K562 (cell line): ENCODE results near the gene GET3. TPM values are rescaled to one million over a fixed set of nuclear protein-coding genes. Genes with fewer than 3 reads are reported as not detected.
A peak's percentile ranks its signal among the peaks of the same experiment; 100 is the strongest.
"Not testable (repeated sequence)": the region's sequence is repeated elsewhere in the genome, so short reads cannot be mapped to it uniquely, and the experiment has no call there.

Experiments
- ATAC-seq: fragments of 200-7000 bp; cut with Tn5 transposase; 3 replicates; pipeline ENCODE4 v1.9.1; 2020; ENCODE audit warnings: moderate library complexity
- BruUV-seq: library from RNA; stranded (reverse); fragments of 400-500 nt; replicated peaks from 2 replicates; lab custom pipeline; 2021; lab: Mats Ljungman, UMichigan
- CTCF ChIA-PET: fragments of 300-600 bp; formaldehyde crosslinking; extraction: SDS; loops from one replicate; lab custom pipeline; 2021; ENCODE audit warnings: low intra/inter-chr PET ratio; lab: Yijun Ruan, JAX
- POLR2A ChIA-PET: fragments of 300-600, 350-650 bp; sonication (Branson Sonifier 250); formaldehyde crosslinking; extraction: SDS; loops from one replicate; lab custom pipeline; 2021; ENCODE audit warnings: antibody characterized with exemption, inconsistent platforms; lab: Yijun Ruan, JAX
- DNase-seq, 4 experiments: peaks; one replicate each; pipeline versions ENCODE4 v3.0.0 to v3.0.0-alpha.2; 2011 to 2018; ENCODE audit warnings: low spot score in 3 of 4, mixed read lengths in 3 of 4; ENCODE audit errors: extremely low read depth in 1 of 4
- FAIRE-seq: peaks from 2 replicates; lab custom pipeline; 2011; peaks lifted over from hg19 to GRCh38; lab: Jason Lieb, UNC
- H2AFZ ChIP-seq: 2 replicates; pipeline ENCODE4 v1.6.0; 2011; ENCODE audit warnings: low read depth, low read length, control low read depth, inconsistent platforms
- H3K27ac ChIP-seq: fragments of 200-600 bp; 3 replicates; pipeline ENCODE4 v1.8.0; 2011; ENCODE audit warnings: low read depth, mild to moderate bottlenecking, control low read depth, inconsistent platforms, low read length, moderate library complexity, mixed read lengths; ENCODE audit errors: extremely low read depth
- H3K27me3 ChIP-seq, 2 experiments: fragments of 300-600 bp in 1 of 2; 2 replicates in 1 of 2; 3 replicates in 1 of 2; pipeline versions ENCODE4 v1.6.0 to v1.8.0; 2011; ENCODE audit warnings: inconsistent platforms in 2 of 2, low read length in 2 of 2, mild to moderate bottlenecking in 1 of 2, mixed read lengths in 1 of 2, moderate library complexity in 1 of 2; ENCODE audit not compliant: control insufficient read depth in 2 of 2, insufficient read depth in 2 of 2
- H3K36me3 ChIP-seq: fragments of 300-600 bp; 3 replicates; pipeline ENCODE4 v1.8.0; 2011; ENCODE audit warnings: mild to moderate bottlenecking, low read length, inconsistent platforms; ENCODE audit not compliant: control insufficient read depth, insufficient read depth
- H3K4me1 ChIP-seq, 2 experiments: fragments of 200-600 bp in 1 of 2; replicated peaks in 1 of 2; 2 replicates in 1 of 2; 3 replicates in 1 of 2; pipeline versions ENCODE4 v1.5.1 to v1.8.0; 2011; ENCODE audit warnings: inconsistent platforms in 2 of 2, low read length in 2 of 2, mild to moderate bottlenecking in 1 of 2, mixed read lengths in 1 of 2, moderate library complexity in 1 of 2; ENCODE audit not compliant: control insufficient read depth in 2 of 2, insufficient read depth in 2 of 2
- H3K4me2 ChIP-seq: 2 replicates; pipeline ENCODE4 v1.6.1; 2011; ENCODE audit warnings: low read length, control low read depth, inconsistent platforms, mixed read lengths; ENCODE audit not compliant: insufficient read depth
- H3K4me3 ChIP-seq: fragments of 200-600 bp; sonication (generic), shearing (Covaris generic); 2 replicates; pipeline ENCODE4 v1.5.1; 2016; ENCODE audit warnings: control low read depth, inconsistent platforms
- H3K79me2 ChIP-seq: fragments of 200-600 bp; 3 replicates; pipeline ENCODE4 v1.8.0; 2011; ENCODE audit warnings: low read length, inconsistent platforms; ENCODE audit not compliant: control insufficient read depth, insufficient read depth
- H3K9ac ChIP-seq, 2 experiments: 2 replicates each; pipeline versions ENCODE4 v1.6.0 to v1.6.1; 2011; ENCODE audit warnings: low read depth in 2 of 2, low read length in 2 of 2, control low read depth in 1 of 2, inconsistent platforms in 1 of 2, mild to moderate bottlenecking in 1 of 2, mixed read lengths in 1 of 2; ENCODE audit not compliant: insufficient read depth in 1 of 2
- H3K9me1 ChIP-seq: one replicate; pipeline ENCODE4 v1.6.0; 2011; ENCODE audit warnings: inconsistent platforms, mild to moderate bottlenecking, low read length, moderate library complexity; ENCODE audit not compliant: control insufficient read depth, insufficient read depth
- H3K9me3 ChIP-seq: replicated peaks from 2 replicates; pipeline ENCODE4 v1.5.1; 2011; ENCODE audit warnings: low read depth, low read length, inconsistent platforms; ENCODE audit not compliant: control insufficient read depth, insufficient read depth
- H4K20me1 ChIP-seq: replicated peaks from 2 replicates; pipeline ENCODE4 v1.6.1; 2011; ENCODE audit warnings: low read length, inconsistent platforms, mixed read lengths; ENCODE audit not compliant: control insufficient read depth, insufficient read depth
- CBX1 ChIP-seq: sonication (generic); IDR thresholded peaks from 2 replicates; pipeline ENCODE4 v1.6.1; 2016; ENCODE audit warnings: antibody characterized with exemption, low read depth, mild to moderate bottlenecking
- DIDO1 ChIP-seq: fragments of 450-650 bp; IDR thresholded peaks from 2 replicates; pipeline ENCODE4 v1.6.1; 2016; ENCODE audit warnings: low read depth, missing biosample characterization, missing genetic modification characterization
- ESRRB ChIP-seq: fragments of 250-450 bp; sonication (Bioruptor Pico); IDR thresholded peaks from 2 replicates; pipeline ENCODE4 v1.5.0; 2020; ENCODE audit warnings: mild to moderate bottlenecking, moderate library complexity, borderline replicate concordance
- POLR2AphosphoS5 ChIP-seq: IDR thresholded peaks from 2 replicates; pipeline ENCODE4 v1.6.1; 2011; ENCODE audit warnings: mild to moderate bottlenecking, low read depth, low read length, moderate library complexity; ENCODE audit not compliant: control insufficient read depth, insufficient read depth
- RHOXF2B ChIP-seq: fragments of 250-450 bp; sonication (Bioruptor Pico); conservative IDR thresholded peaks from 2 replicates; pipeline ENCODE4 v1.5.1; 2021
- SMAD3 ChIP-seq: fragments of 450-650 bp; formaldehyde crosslinking; conservative IDR thresholded peaks from 2 replicates; pipeline ENCODE4 v1.4.0; 2020; ENCODE audit warnings: mild to moderate bottlenecking
- SMARCB1 ChIP-seq: IDR thresholded peaks from 2 replicates; pipeline ENCODE4 v1.6.1; 2011; ENCODE audit warnings: improper control_type of control experiment, low read depth; ENCODE audit not compliant: insufficient read length
- SUPT5H ChIP-seq: fragments of 450-650 bp; IDR thresholded peaks from 2 replicates; pipeline ENCODE4 v1.6.1; 2016
- ZBTB12 ChIP-seq: fragments of 250-450 bp; sonication (Bioruptor Pico); IDR thresholded peaks from 2 replicates; pipeline ENCODE4 v1.4.0; 2020
- ZNF384 ChIP-seq: IDR thresholded peaks from 2 replicates; pipeline ENCODE4 v1.6.1; 2012; ENCODE audit warnings: low read depth, low read length, improper control_type of control experiment
- ZNF395 ChIP-seq: fragments of 200-800 bp; sonication (Bioruptor generic); IDR thresholded peaks from 2 replicates; pipeline ENCODE4 v1.6.1; 2017; ENCODE audit warnings: missing genetic modification characterization, missing compliant biosample characterization
- ZNF511 ChIP-seq: sonication (generic); formaldehyde crosslinking; IDR thresholded peaks from 2 replicates; pipeline ENCODE4 v1.8.0; 2022; ENCODE audit warnings: mild to moderate bottlenecking, missing genetic modification reagents
- ZSCAN32 ChIP-seq: fragments of 450-650 bp; formaldehyde crosslinking; IDR thresholded peaks from 2 replicates; pipeline ENCODE4 v1.4.0; 2020; ENCODE audit warnings: mild to moderate bottlenecking, moderate library complexity
- WGBS: fragments of 100-300 bp; shearing (Covaris generic); methylation state at CpG from one replicate; pipeline ENCODE4 v1.1.6; 2016; ENCODE audit warnings: low coverage, mixed read lengths; ENCODE audit not compliant: insufficient coverage; ENCODE audit errors: missing lambda C conversion rate; 5-methylcytosine and 5-hydroxymethylcytosine counted together
- in situ Hi-C: fragments of 300-500 bp; cut with MboI; formaldehyde crosslinking; loops from 4 replicates; pipeline ENCODE4 v1.15.0; 2018; ENCODE audit warnings: inconsistent platforms, mixed read lengths
- intact Hi-C: fragments of 100-400 bp; cut with micrococcal nuclease; formaldehyde crosslinking; loops from 2 replicates; pipeline ENCODE4 v1.14.2; 2022
- polyA plus RNA-seq, 8 experiments: library from polyadenylated mRNA; depleted of rRNA in 4 of 8; stranded (reverse) in 5 of 8; unstranded in 3 of 8; fragments of >200 nt; fragmentation: Nextera tagmentation in 2 of 8; fragmentation: Illumina TruSeq in 1 of 8; extraction: Ambion mirVana in 2 of 8; extraction: Trizol in 1 of 8; gene quantifications; 2 replicates each; pipeline versions ENCODE4 v1.2.1 to v1.2.3, GENCODE V29; 2011 to 2014; ENCODE audit warnings: inconsistent platforms in 1 of 8, missing spikeins in 1 of 8
- total RNA-seq, 7 experiments: library from RNA; depleted of rRNA in 6 of 7; stranded (reverse); fragments of >200 nt in 6 of 7; fragmentation: Illumina TruSeq in 2 of 7; extraction: Trizol in 2 of 7; gene quantifications; 2 replicates each; pipeline versions ENCODE4 v1.2.1 to v1.2.3, GENCODE V29; 2011 to 2021; ENCODE audit warnings: low replicate concordance in 1 of 7

The GET3 gene
- total and polyA plus RNA-seq, 9 of the 15 experiments (the other 6 are each of a cell fraction or from before 2014, with no cell fraction given): 8.3 to 83.5 (median 51.8) TPM

- H4K20me1 ChIP-seq, H3K79me2 ChIP-seq, H3K9me1 ChIP-seq, FAIRE-seq, ATAC-seq, H2AFZ ChIP-seq, BruUV-seq, intact Hi-C loops, DNase-seq, H3K9me3 ChIP-seq, in situ Hi-C loops, CTCF ChIA-PET, H3K27me3 ChIP-seq: not testable (repeated sequence)
- Histone ChIP-seq H3K27ac (peak overlapping the region; percentile 69; the same call in 1 of the 3 replicates), H3K36me3 (peaks cover 62% of the 10 kb centered on the region), H3K9ac (peak overlapping the region; percentile 50 to 68; a peak in 2 of 4 replicates), H3K4me2 (peak overlapping the region; percentile 91; the same call in 1 of the 2 replicates), H3K4me3 (peak overlapping the region; percentile 82)
- WGBS: 95% methylated on average over 17 of the region's 22 CpGs
- POLR2A ChIA-PET: interaction anchor here (0.6 to 2.6 kb wide), 4 partner anchors 12 to 557 kb away, joined by 4 to 21 read pairs (median 5); partner anchors contain the start of gene ZNF20
- 0 out of 2 replicates have a peak, but pooled peaks have one; percentile 18 for TF ChIP-seq SUPT5H
- TF ChIP-seq POLR2AphosphoS5: 0 out of 2 replicates have a peak, but pooled peaks have one; percentile 14
- TF ChIP-seq, all 486 proteins: peak for 2; not testable (repeated sequence) for 484
- peaks cover 0 to 32% of the 10 kb centered on the region in 2 experiments; a peak in 3 of 5 replicates for H3K4me1 ChIP-seq
Measured at GRCh38 chr19:12697425-12697824, 39.9 kb upstream of the GET3 start.

- Histone ChIP-seq H3K9me1 (peaks cover 2% of the 10 kb centered on the region), H3K36me3 (peaks cover 62% of the 10 kb centered on the region), H3K4me1 (peaks cover 0 to 34% of the 10 kb centered on the region in 2 experiments; a peak in 3 of 5 replicates), H3K79me2 (peaks cover 7% of the 10 kb centered on the region; the same call in 2 of the 3 replicates), H3K9me3 (no peaks in the 10 kb centered on the region), H3K4me3 (no peak overlapping the region), H3K9ac (no peak overlapping the region), H2AFZ (no peak overlapping the region), H4K20me1 (no peaks in the 10 kb centered on the region), H3K27ac (no peak overlapping the region), H3K4me2 (no peak overlapping the region), H3K27me3 (no peaks in the 10 kb centered on the region; a peak in 1 of 5 replicates)
- ATAC-seq (no peak), DNase-seq (no peak), FAIRE-seq (no peak)
- BruUV-seq: no TSS peak
- POLR2A ChIA-PET: interaction anchor here (0.6 to 1.9 kb wide), 4 partner anchors 9 to 558 kb away, joined by 3 to 5 read pairs (median 4); partner anchors contain the start of genes ZNF20, ZNF490 and ZNF791
- intact Hi-C loops: no loop called here
- WGBS: 75% methylated on average over 6 of the region's 6 CpGs
- in situ Hi-C loops: no loop called here
- CTCF ChIA-PET: no interaction called here
- no peak for TF ChIP-seq SMARCB1
- no peak for TF ChIP-seq DIDO1
- no peak for TF ChIP-seq CBX1
- no peak for TF ChIP-seq ESRRB (CRISPR knock-in tag)
- no peak for TF ChIP-seq ZNF395 (CRISPR knock-in tag)
- no peak for TF ChIP-seq RHOXF2B (CRISPR knock-in tag)
- TF ChIP-seq ZNF384: no peak
- TF ChIP-seq ZSCAN32: no peak
- no peak for TF ChIP-seq SMAD3
- TF ChIP-seq ZBTB12 (CRISPR knock-in tag): no peak
- no peak for TF ChIP-seq ZNF511 (CRISPR knock-in tag)
Measured at GRCh38 chr19:12698138-12698537, 39.2 kb upstream of the GET3 start.
